IMR-90 (cell line): ENCODE data around the gene SPINK5. TPM values are rescaled to one million over a fixed set of nuclear protein-coding genes. Genes with fewer than 3 reads are reported as not detected.

Source experiments
- ATAC-seq: fragments of 200-7000 bp; cut with Tn5 transposase; 2 replicates; pipeline ENCODE4 v1.9.1; 2020; ENCODE audit warnings: low read depth, mild to moderate bottlenecking, moderate library complexity
- BruUV-seq: library from RNA; stranded (reverse); fragments of 400-500 nt; replicated peaks from 2 replicates; lab custom pipeline; 2021; lab: Mats Ljungman, UMichigan
- CTCF ChIA-PET: fragments of 300-600 bp; formaldehyde crosslinking; extraction: SDS; loops from one replicate; lab custom pipeline; 2021; ENCODE audit warnings: antibody characterized with exemption; lab: Yijun Ruan, JAX
- POLR2A ChIA-PET: fragments of 300-600 bp; sonication (Branson Sonifier 250); formaldehyde crosslinking; loops from one replicate; lab custom pipeline; 2022; ENCODE audit warnings: antibody characterized with exemption; ENCODE audit not compliant: unreplicated experiment; lab: Charles Lee
- DNase-seq: peaks from one replicate; pipeline ENCODE4 v3.0.0; 2013
- H2AFZ ChIP-seq: replicated peaks from 2 replicates; pipeline ENCODE3; 2013; ENCODE audit warnings: low read length, mild to moderate bottlenecking; ENCODE audit not compliant: poor library complexity
- H2AK5ac ChIP-seq: 2 replicates; pipeline ENCODE4 v1.6.1; 2013; ENCODE audit warnings: low read depth, low read length, inconsistent platforms
- H2AK9ac ChIP-seq: replicated peaks from 2 replicates; pipeline ENCODE3; 2013; ENCODE audit warnings: mild to moderate bottlenecking, low read depth, low read length, moderate library complexity; ENCODE audit not compliant: poor library complexity
- H2BK120ac ChIP-seq: 2 replicates; pipeline ENCODE4 v1.6.1; 2013; ENCODE audit warnings: low read depth, low read length, inconsistent platforms
- H2BK15ac ChIP-seq: 3 replicates; pipeline ENCODE4 v1.6.1; 2013; ENCODE audit warnings: low read depth, low read length, inconsistent platforms
- H2BK20ac ChIP-seq: 2 replicates; pipeline ENCODE4 v1.6.1; 2013; ENCODE audit warnings: low read depth, mild to moderate bottlenecking, inconsistent platforms, low read length, moderate library complexity
- H2BK5ac ChIP-seq: 2 replicates; pipeline ENCODE4 v1.6.1; 2013; ENCODE audit warnings: mild to moderate bottlenecking, low read depth, low read length, inconsistent platforms; ENCODE audit not compliant: poor library complexity, severe bottlenecking
- H3K14ac ChIP-seq: replicated peaks from 2 replicates; pipeline ENCODE4 v1.6.1; 2013; ENCODE audit warnings: low read depth, low read length, inconsistent platforms
- H3K18ac ChIP-seq: 2 replicates; pipeline ENCODE4 v1.6.1; 2013; ENCODE audit warnings: low read depth, low read length, control low read depth
- H3K23ac ChIP-seq: 2 replicates; pipeline ENCODE4 v1.6.1; 2013; ENCODE audit warnings: low read depth, low read length, inconsistent platforms
- H3K27ac ChIP-seq: 2 replicates; pipeline ENCODE4 v1.5.1; 2013; ENCODE audit warnings: mild to moderate bottlenecking, control low read depth, low read length; ENCODE audit not compliant: insufficient read depth
- H3K27me3 ChIP-seq: 2 replicates; pipeline ENCODE4 v1.6.1; 2013; ENCODE audit warnings: low read length; ENCODE audit not compliant: control insufficient read depth, insufficient read depth
- H3K36me3 ChIP-seq: 2 replicates; pipeline ENCODE4 v1.6.1; 2013; ENCODE audit warnings: low read length, mixed read lengths; ENCODE audit not compliant: control insufficient read depth, insufficient read depth
- H3K4ac ChIP-seq: 2 replicates; pipeline ENCODE4 v1.6.1; 2013; ENCODE audit warnings: low read depth, low read length, inconsistent platforms
- H3K4me1 ChIP-seq: 2 replicates; pipeline ENCODE4 v1.6.1; 2013; ENCODE audit warnings: low read length, mixed read lengths; ENCODE audit not compliant: control insufficient read depth, insufficient read depth
- H3K4me2 ChIP-seq: 2 replicates; pipeline ENCODE4 v1.6.1; 2013; ENCODE audit warnings: low read depth, mild to moderate bottlenecking, control low read depth, low read length, moderate library complexity
- H3K4me3 ChIP-seq: 2 replicates; pipeline ENCODE4 v1.5.1; 2013; ENCODE audit warnings: low read depth, mild to moderate bottlenecking, control low read depth, low read length, moderate library complexity; ENCODE audit not compliant: insufficient read depth
- H3K56ac ChIP-seq: 2 replicates; pipeline ENCODE4 v1.6.1; 2013; ENCODE audit warnings: low read length, inconsistent platforms; ENCODE audit not compliant: insufficient read depth; ENCODE audit errors: extremely low read depth
- H3K79me1 ChIP-seq, 2 experiments: 2 replicates each; pipeline ENCODE4 v1.6.1; 2013; ENCODE audit warnings: low read length in 2 of 2, inconsistent platforms in 1 of 2, low read depth in 1 of 2
- H3K9ac ChIP-seq: 2 replicates; pipeline ENCODE4 v1.6.1; 2013; ENCODE audit warnings: low read depth, low read length, control low read depth
- H3K9me1 ChIP-seq: 2 replicates; pipeline ENCODE4 v1.6.1; 2013; ENCODE audit warnings: low read length, inconsistent platforms; ENCODE audit not compliant: insufficient read depth
- H3K9me3 ChIP-seq: 2 replicates; pipeline ENCODE4 v1.6.1; 2013; ENCODE audit warnings: low read length; ENCODE audit not compliant: control insufficient read depth, insufficient read depth
- H4K20me1 ChIP-seq: 2 replicates; pipeline ENCODE4 v1.6.1; 2013; ENCODE audit warnings: low read length, inconsistent platforms; ENCODE audit not compliant: insufficient read depth
- H4K5ac ChIP-seq: 2 replicates; pipeline ENCODE4 v1.6.1; 2013; ENCODE audit warnings: mild to moderate bottlenecking, low read depth, low read length, control low read depth
- H4K8ac ChIP-seq, 2 experiments: 2 replicates each; pipeline ENCODE4 v1.6.1; 2013; ENCODE audit warnings: low read depth in 2 of 2, low read length in 2 of 2, control low read depth in 1 of 2, inconsistent platforms in 1 of 2
- H4K91ac ChIP-seq: 2 replicates; pipeline ENCODE4 v1.6.1; 2013; ENCODE audit warnings: low read depth, low read length, inconsistent platforms; ENCODE audit not compliant: insufficient read depth
- CEBPB ChIP-seq: IDR thresholded peaks from 2 replicates; pipeline ENCODE4 v1.6.1; 2012; ENCODE audit warnings: low read depth, low read length, improper control_type of control experiment
- CHD1 ChIP-seq: IDR thresholded peaks from 2 replicates; pipeline ENCODE4 v1.6.1; 2012; ENCODE audit warnings: low read depth, low read length, improper control_type of control experiment
- FOS ChIP-seq: fragments of 150-350 bp; IDR thresholded peaks from 2 replicates; pipeline ENCODE4 v1.6.1; 2016; ENCODE audit warnings: low read depth, low read length
- MAZ ChIP-seq: IDR thresholded peaks from 2 replicates; pipeline ENCODE4 v1.6.1; 2012; ENCODE audit warnings: low read depth, mild to moderate bottlenecking, low read length, improper control_type of control experiment, moderate library complexity, borderline replicate concordance
- MXI1 ChIP-seq: IDR thresholded peaks from 2 replicates; pipeline ENCODE4 v1.6.1; 2012; ENCODE audit warnings: low read depth, mild to moderate bottlenecking, low read length, moderate library complexity, borderline replicate concordance
- RFX5 ChIP-seq: IDR thresholded peaks from 2 replicates; pipeline ENCODE4 v1.8.0; 2012; ENCODE audit warnings: low read depth, mild to moderate bottlenecking, low read length, moderate library complexity
- WGBS, 2 experiments: methylation state at CpG; one replicate each; pipeline versions ENCODE4 v1.1.5 to v1.1.7; 2013; ENCODE audit warnings: missing lambda C conversion rate in 2 of 2; ENCODE audit not compliant: insufficient read length in 1 of 2; ENCODE audit errors: extremely low coverage in 2 of 2; 5-methylcytosine and 5-hydroxymethylcytosine counted together
- dilution Hi-C: fragments of 300-500 bp; cut with HindIII; formaldehyde crosslinking; loops from one replicate; pipeline ENCODE4 v1.14.3; 2018; ENCODE audit warnings: low sequenced_read_pairs; ENCODE audit not compliant: unreplicated experiment
- in situ Hi-C: fragments of 300-500 bp; cut with MboI; formaldehyde crosslinking; loops from 3 replicates; pipeline ENCODE4 v1.14.3; 2019; ENCODE audit warnings: low sequenced_read_pairs, inconsistent platforms, mixed read lengths
- intact Hi-C: fragments of 100-400 bp; cut with micrococcal nuclease; formaldehyde crosslinking; loops from 2 replicates; pipeline ENCODE4 v1.10.0; 2022
- polyA plus RNA-seq, 3 experiments: library from polyadenylated mRNA; depleted of rRNA; stranded (reverse); fragments of >200 nt; gene quantifications; 2 replicates each; pipeline ENCODE4 v1.2.3, GENCODE V29; 2012; ENCODE audit warnings: low replicate concordance in 1 of 3
- total RNA-seq: library from RNA; depleted of rRNA; stranded (reverse); fragments of >200 nt; gene quantifications from 2 replicates; pipeline ENCODE4 v1.2.3, GENCODE V29; 2012
- TF ChIP-seq, protein P1 (sequence below): conservative IDR thresholded peaks from 2 replicates; pipeline ENCODE4 v1.5.1; 2012; ENCODE audit warnings: mild to moderate bottlenecking, low read depth, low read length, improper control_type of control experiment
- TF ChIP-seq, protein P2 (sequence below): fragments of 150-350 bp; IDR thresholded peaks from 2 replicates; pipeline ENCODE4 v1.6.1; 2017; ENCODE audit warnings: mild to moderate bottlenecking, antibody characterized with exemption, low read length, low read depth

Gene SPINK5
- total and polyA plus RNA-seq, 2 of the 4 experiments (the other 2 are of a cell fraction): not detected

GRCh38 chr5:148168246-148168645, 104.5 kb downstream of the SPINK5 start, which contains the start of gene SPINK14:
SPINK14 (plus strand) TSS chr5:148168546; CDS start chr5:148169733, 1,187 bp downstream.
- no TSS peak for BruUV-seq
- no peak within 1 kb of the TSS for H2BK120ac ChIP-seq
- no peak within 1 kb of the TSS for H2AK9ac ChIP-seq
- no peak within 1 kb of the TSS for H2AK5ac ChIP-seq
- H3K56ac ChIP-seq: no peak within 1 kb of the TSS
- no peak within 1 kb of the TSS for H2BK20ac ChIP-seq
- H4K8ac ChIP-seq: no peak within 1 kb of the TSS
- H3K14ac ChIP-seq: no peak within 1 kb of the TSS
- TF ChIP-seq, protein P1, sequence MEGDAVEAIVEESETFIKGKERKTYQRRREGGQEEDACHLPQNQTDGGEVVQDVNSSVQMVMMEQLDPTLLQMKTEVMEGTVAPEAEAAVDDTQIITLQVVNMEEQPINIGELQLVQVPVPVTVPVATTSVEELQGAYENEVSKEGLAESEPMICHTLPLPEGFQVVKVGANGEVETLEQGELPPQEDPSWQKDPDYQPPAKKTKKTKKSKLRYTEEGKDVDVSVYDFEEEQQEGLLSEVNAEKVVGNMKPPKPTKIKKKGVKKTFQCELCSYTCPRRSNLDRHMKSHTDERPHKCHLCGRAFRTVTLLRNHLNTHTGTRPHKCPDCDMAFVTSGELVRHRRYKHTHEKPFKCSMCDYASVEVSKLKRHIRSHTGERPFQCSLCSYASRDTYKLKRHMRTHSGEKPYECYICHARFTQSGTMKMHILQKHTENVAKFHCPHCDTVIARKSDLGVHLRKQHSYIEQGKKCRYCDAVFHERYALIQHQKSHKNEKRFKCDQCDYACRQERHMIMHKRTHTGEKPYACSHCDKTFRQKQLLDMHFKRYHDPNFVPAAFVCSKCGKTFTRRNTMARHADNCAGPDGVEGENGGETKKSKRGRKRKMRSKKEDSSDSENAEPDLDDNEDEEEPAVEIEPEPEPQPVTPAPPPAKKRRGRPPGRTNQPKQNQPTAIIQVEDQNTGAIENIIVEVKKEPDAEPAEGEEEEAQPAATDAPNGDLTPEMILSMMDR: no peak
- TF ChIP-seq, protein P2, sequence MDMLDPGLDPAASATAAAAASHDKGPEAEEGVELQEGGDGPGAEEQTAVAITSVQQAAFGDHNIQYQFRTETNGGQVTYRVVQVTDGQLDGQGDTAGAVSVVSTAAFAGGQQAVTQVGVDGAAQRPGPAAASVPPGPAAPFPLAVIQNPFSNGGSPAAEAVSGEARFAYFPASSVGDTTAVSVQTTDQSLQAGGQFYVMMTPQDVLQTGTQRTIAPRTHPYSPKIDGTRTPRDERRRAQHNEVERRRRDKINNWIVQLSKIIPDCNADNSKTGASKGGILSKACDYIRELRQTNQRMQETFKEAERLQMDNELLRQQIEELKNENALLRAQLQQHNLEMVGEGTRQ: no peak
- no peak for TF ChIP-seq CHD1
- TF ChIP-seq MXI1: no peak
- no peak for TF ChIP-seq FOS
- no peak for TF ChIP-seq MAZ
- no peak for TF ChIP-seq CEBPB
- TF ChIP-seq RFX5: no peak
- ATAC-seq: no peak
- H2AFZ ChIP-seq: no peak within 1 kb of the TSS
- no peaks in the 10 kb centered on the region for H4K20me1 ChIP-seq
- H3K4me2 ChIP-seq: no peak within 1 kb of the TSS
- WGBS, 2 experiments: no CpG with 5 or more reads among the region's 1 CpG
- H3K79me1 ChIP-seq: no peaks in the 10 kb centered on the region
- H3K36me3 ChIP-seq: no peaks in the 10 kb centered on the region
- no peak within 1 kb of the TSS for H3K4me3 ChIP-seq
- no peak within 1 kb of the TSS for H3K27ac ChIP-seq
- no peak within 1 kb of the TSS for H3K23ac ChIP-seq
- no peak within 1 kb of the TSS for H4K5ac ChIP-seq
- H3K4ac ChIP-seq: no peak within 1 kb of the TSS
- ChIA-PET CTCF (no interaction called here), POLR2A (no interaction called here)
- H3K4me1 ChIP-seq: no peaks in the 10 kb centered on the region
- in situ Hi-C loops (no loop called here), intact Hi-C loops (no loop called here), dilution Hi-C loops (no loop called here)
- H4K91ac ChIP-seq: no peak within 1 kb of the TSS
- H3K9me3 ChIP-seq: no peaks in the 10 kb centered on the region
- DNase-seq: no peak
- no peaks in the 10 kb centered on the region for H3K27me3 ChIP-seq
- no peak within 1 kb of the TSS for H2BK15ac ChIP-seq
- H3K18ac ChIP-seq: no peak within 1 kb of the TSS
- no peaks in the 10 kb centered on the region for H3K9me1 ChIP-seq
- no peak within 1 kb of the TSS for H3K9ac ChIP-seq
- no peak within 1 kb of the TSS for H2BK5ac ChIP-seq
